ENCODE measurements around the gene TINCR. TPM values are rescaled to one million over a fixed set of nuclear protein-coding genes. Genes with fewer than 3 reads are reported as not detected.

Gene TINCR
- total and polyA plus RNA-seq, 2 donors (not counting 3 experiments of a cell fraction or from before 2014, with no cell fraction given): 0.01 TPM; not detected in 1

GRCh38 chr19:5562280-5562679 is 5.5 kb downstream of the TINCR start:
- BruUV-seq (replicated peaks): no TSS peak
- Histone ChIP-seq H3K4me3 (replicated peaks in 1 of 3; ENCODE audit: insufficient read depth in 1 of 3, low read depth in 1 of 3, low read length in 3 of 3) (no peak overlapping the region), H4K20me1 (replicated peaks; ENCODE audit: control insufficient read depth, extremely low read depth, insufficient read depth, low read length) (no peaks in the 10 kb centered on the region), H3K36me3 (ENCODE audit: control insufficient read depth in 2 of 2, extremely low read depth in 1 of 2, insufficient read depth in 2 of 2, low read length in 2 of 2) (no peaks in the 10 kb centered on the region), H2AFZ (ENCODE audit: low read depth, low read length) (no peak overlapping the region), H3K4me1 (ENCODE audit: control insufficient read depth, extremely low read depth, insufficient read depth, low read length) (no peaks in the 10 kb centered on the region), H3K27me3 (ENCODE audit: control insufficient read depth in 2 of 2, insufficient read depth in 2 of 2, low read length in 2 of 2) (peaks cover 11 to 12% of the 10 kb centered on the region in 2 experiments), H3K9me1 (replicated peaks; ENCODE audit: control insufficient read depth, extremely low read depth, insufficient read depth, low read length) (no peaks in the 10 kb centered on the region), H3K27ac (ENCODE audit: insufficient read depth, low read depth, low read length) (no peak overlapping the region), H3K9ac (replicated peaks; ENCODE audit: extremely low read depth, insufficient read depth, low read length) (no peak overlapping the region), H3K9me3 (replicated peaks; ENCODE audit: control insufficient read depth, insufficient read depth, low read length) (no peaks in the 10 kb centered on the region), H3K4me2 (ENCODE audit: insufficient read depth, low read length) (no peak overlapping the region), H3K79me2 (ENCODE audit: control insufficient read depth, insufficient read depth, low read length) (no peaks in the 10 kb centered on the region)
- intact Hi-C loops (cut with micrococcal nuclease): no loop called here
- no peak for FAIRE-seq
- dilution Hi-C loops (cut with MboI; ENCODE audit: extremely low pct_ligation_motif_present, low sequenced_read_pairs): no loop called here
- CTCF ChIA-PET: interaction anchor here (1.6 kb wide), 1 partner anchor 14 kb away, joined by 7 read pairs; no protein-coding TSS in a partner anchor
- TF ChIP-seq GATA2 (IDR thresholded peaks at IDR 0.05; ENCODE audit: insufficient read depth, insufficient read length, low read depth, low read length) (no peak), MAX (IDR thresholded peaks at IDR 0.05; ENCODE audit: insufficient read depth, insufficient read length) (no peak), JUN (IDR thresholded peaks at IDR 0.05; ENCODE audit: borderline replicate concordance, insufficient read depth, insufficient read length, low read depth) (no peak), POLR2AphosphoS5 (IDR thresholded peaks at IDR 0.05; ENCODE audit: insufficient read depth, low read depth, low read length) (no peak), FOS (IDR thresholded peaks at IDR 0.05; ENCODE audit: borderline replicate concordance, insufficient read depth, low read length) (no peak), MYC (IDR thresholded peaks at IDR 0.05; ENCODE audit: low read depth, low read length) (no peak), CTCF (IDR thresholded peaks at IDR 0.05; ENCODE audit: extremely low read depth in 1 of 2, insufficient read depth in 1 of 2, low read depth in 1 of 2, low read length in 2 of 2) (no peak), POLR2A (IDR thresholded peaks at IDR 0.05; ENCODE audit: low read depth, low read length) (no peak), EZH2 (IDR thresholded peaks at IDR 0.05; ENCODE audit: borderline replicate concordance, low read depth, low read length, severe bottlenecking) (no peak)
- DNase-seq (ENCODE audit: low read depth, low spot score): no peak
- POLR2A ChIA-PET: no interaction called here

Data from endothelial cell of umbilical vein (primary cell).